Activated naive CD8-positive, alpha-beta T cell treated with anti-CD3 and anti-CD28 coated beads, Interleukin-2, amount 50 U/mL, for 24 hours (primary cell): ENCODE data around the gene KRTAP10-5.

Experiments
- ATAC-seq: fragments of 150-1000 bp; cut with Tn5 transposase; one replicate; pipeline ENCODE4 v1.10.0; 2021
- DNase-seq: peaks from one replicate; pipeline ENCODE4 v3.0.0; 2021
- H3K27ac Mint-ChIP-seq: one replicate; pipeline ENCODE4 v1.8.0; 2021; ENCODE audit warnings: mild to moderate bottlenecking, mixed read lengths
- H3K27me3 Mint-ChIP-seq: one replicate; pipeline ENCODE4 v1.8.0; 2021; ENCODE audit warnings: mixed read lengths
- H3K36me3 Mint-ChIP-seq: one replicate; pipeline ENCODE4 v1.8.0; 2021; ENCODE audit warnings: low read depth, mixed read lengths
- H3K4me1 Mint-ChIP-seq: one replicate; pipeline ENCODE4 v1.8.0; 2021; ENCODE audit warnings: mixed read lengths
- H3K4me3 Mint-ChIP-seq: one replicate; pipeline ENCODE4 v1.8.0; 2021; ENCODE audit warnings: mild to moderate bottlenecking, moderate library complexity, mixed read lengths
- H3K9me3 Mint-ChIP-seq: one replicate; pipeline ENCODE4 v1.8.0; 2021; ENCODE audit warnings: mixed read lengths

KRTAP10-5 gene

GRCh38 chr21:44544566-44544965 is 35.8 kb downstream of the KRTAP10-5 start:
- Mint-ChIP-seq H3K4me1 (peaks cover 14% of the 10 kb centered on the region), H3K4me3 (no peak overlapping the region), H3K36me3 (peaks cover 19% of the 10 kb centered on the region), H3K9me3 (peaks cover 21% of the 10 kb centered on the region), H3K27ac (no peak overlapping the region), H3K27me3 (no peaks in the 10 kb centered on the region)
- no peak for ATAC-seq
- DNase-seq = no peak

- no peak for ATAC-seq
- DNase-seq = no peak
- Mint-ChIP-seq H3K4me1 (peaks cover 9% of the 10 kb centered on the region), H3K9me3 (peaks cover 20% of the 10 kb centered on the region), H3K4me3 (no peak overlapping the region), H3K36me3 (peaks cover 17% of the 10 kb centered on the region), H3K27me3 (no peaks in the 10 kb centered on the region), H3K27ac (no peak overlapping the region)
Measured at GRCh38 chr21:44542716-44543115, 37.7 kb downstream of the KRTAP10-5 start.

- no peaks in the 10 kb centered on the region for H3K27me3 Mint-ChIP-seq
- no peaks in the 10 kb centered on the region for H3K4me1 Mint-ChIP-seq
- DNase-seq (no peak), ATAC-seq (no peak)
- H3K9me3 Mint-ChIP-seq = peaks cover 6% of the 10 kb centered on the region
- H3K27ac Mint-ChIP-seq = no peak overlapping the region
- no peak overlapping the region for H3K4me3 Mint-ChIP-seq
- peaks cover 4% of the 10 kb centered on the region for H3K36me3 Mint-ChIP-seq
Measured at GRCh38 chr21:44540741-44541288, 39.6 kb downstream of the KRTAP10-5 start.

- H3K27me3 Mint-ChIP-seq = no peaks in the 10 kb centered on the region
- no peaks in the 10 kb centered on the region for H3K4me1 Mint-ChIP-seq
- H3K36me3 Mint-ChIP-seq = no peaks in the 10 kb centered on the region
- ATAC-seq (no peak), DNase-seq (no peak)
- no peaks in the 10 kb centered on the region for H3K9me3 Mint-ChIP-seq
- H3K27ac Mint-ChIP-seq = no peak within 1 kb of the TSS
- no peak within 1 kb of the TSS for H3K4me3 Mint-ChIP-seq
Measured at GRCh38 chr21:44539991-44540666, 40.3 kb downstream of the KRTAP10-5 start, which contains the start of gene KRTAP10-1. Gene KRTAP10-1, minus strand, starts transcription at chr21:44540195. Its CDS starts 45 bp downstream, at chr21:44540150.

- DNase-seq (no peak), ATAC-seq (no peak)
- Mint-ChIP-seq H3K4me1 (no peaks in the 10 kb centered on the region), H3K36me3 (no peaks in the 10 kb centered on the region), H3K9me3 (no peaks in the 10 kb centered on the region), H3K4me3 (no peak overlapping the region), H3K27me3 (no peaks in the 10 kb centered on the region), H3K27ac (no peak overlapping the region)
Measured at GRCh38 chr21:44539046-44539445, 41.4 kb downstream of the KRTAP10-5 start.

GRCh38 chr21:44537930-44538911 is 42.2 kb downstream of the KRTAP10-5 start:
- H3K4me1 Mint-ChIP-seq = no peaks in the 10 kb centered on the region
- H3K9me3 Mint-ChIP-seq = no peaks in the 10 kb centered on the region
- ATAC-seq = no peak
- H3K27me3 Mint-ChIP-seq = no peaks in the 10 kb centered on the region
- H3K27ac Mint-ChIP-seq = no peak overlapping the region
- H3K4me3 Mint-ChIP-seq = no peak overlapping the region
- DNase-seq = no peak
- H3K36me3 Mint-ChIP-seq = no peaks in the 10 kb centered on the region

- no peak for DNase-seq
- no peaks in the 10 kb centered on the region for H3K27me3 Mint-ChIP-seq
Measured at GRCh38 chr21:44535963-44536362, 44.4 kb downstream of the KRTAP10-5 start.

GRCh38 chr21:44534688-44535087 is 45.7 kb downstream of the KRTAP10-5 start:
- H3K9me3 Mint-ChIP-seq = no peaks in the 10 kb centered on the region
- ATAC-seq (peak; percentile 50), DNase-seq (no peak)
- no peaks in the 10 kb centered on the region for H3K36me3 Mint-ChIP-seq
- peaks cover 2% of the 10 kb centered on the region for H3K27me3 Mint-ChIP-seq
- H3K4me1 Mint-ChIP-seq = no peaks in the 10 kb centered on the region
- no peak overlapping the region for H3K4me3 Mint-ChIP-seq
- peak overlapping the region; percentile 54 for H3K27ac Mint-ChIP-seq

More at GRCh38 chr21:44535963-44536362, 44.4 kb downstream of the KRTAP10-5 start:
- H3K4me1 Mint-ChIP-seq = no peaks in the 10 kb centered on the region
- H3K36me3 Mint-ChIP-seq = no peaks in the 10 kb centered on the region
- no peak overlapping the region for H3K27ac Mint-ChIP-seq
- no peak for ATAC-seq
- H3K4me3 Mint-ChIP-seq = no peak overlapping the region
- no peaks in the 10 kb centered on the region for H3K9me3 Mint-ChIP-seq

- ATAC-seq (no peak), DNase-seq (no peak)
- peaks cover 2% of the 10 kb centered on the region for H3K27me3 Mint-ChIP-seq
- no peak overlapping the region for H3K4me3 Mint-ChIP-seq
- no peaks in the 10 kb centered on the region for H3K36me3 Mint-ChIP-seq
- no peak overlapping the region for H3K27ac Mint-ChIP-seq
- H3K9me3 Mint-ChIP-seq = no peaks in the 10 kb centered on the region
- no peaks in the 10 kb centered on the region for H3K4me1 Mint-ChIP-seq
Measured at GRCh38 chr21:44533891-44534627, 46.3 kb downstream of the KRTAP10-5 start.

- Mint-ChIP-seq H3K4me1 (no peaks in the 10 kb centered on the region), H3K4me3 (no peak overlapping the region), H3K27ac (no peak overlapping the region), H3K27me3 (peaks cover 2% of the 10 kb centered on the region), H3K36me3 (no peaks in the 10 kb centered on the region), H3K9me3 (no peaks in the 10 kb centered on the region)
- DNase-seq (no peak), ATAC-seq (no peak)
Measured at GRCh38 chr21:44533121-44533890, 47.1 kb downstream of the KRTAP10-5 start.

GRCh38 chr21:44532712-44533111 is 47.7 kb downstream of the KRTAP10-5 start:
- H3K9me3 Mint-ChIP-seq = no peaks in the 10 kb centered on the region
- H3K27me3 Mint-ChIP-seq = peaks cover 2% of the 10 kb centered on the region
- DNase-seq (no peak), ATAC-seq (no peak)
- H3K27ac Mint-ChIP-seq = no peak overlapping the region
- no peaks in the 10 kb centered on the region for H3K4me1 Mint-ChIP-seq
- H3K36me3 Mint-ChIP-seq = no peaks in the 10 kb centered on the region
- H3K4me3 Mint-ChIP-seq = no peak overlapping the region

GRCh38 chr21:44531606-44532564 is 48.5 kb downstream of the KRTAP10-5 start:
- no peak for DNase-seq
- no peak overlapping the region for H3K4me3 Mint-ChIP-seq
- no peaks in the 10 kb centered on the region for H3K4me1 Mint-ChIP-seq

More at GRCh38 chr21:44531606-44532564, 48.5 kb downstream of the KRTAP10-5 start:
- Mint-ChIP-seq H3K27ac (no peak overlapping the region), H3K9me3 (no peaks in the 10 kb centered on the region), H3K36me3 (no peaks in the 10 kb centered on the region), H3K27me3 (peaks cover 2% of the 10 kb centered on the region)
- ATAC-seq = no peak
